ENCODE data around the gene RBMY1D. TPM values are rescaled to one million over a fixed set of nuclear protein-coding genes. Genes with fewer than 3 reads are reported as not detected.
"Not testable (repeated sequence)": the region's sequence is repeated elsewhere in the genome, so short reads cannot be mapped to it uniquely, and the experiment has no call there.

RBMY1D gene
- total RNA-seq (2014; rRNA removed; shearing (Covaris generic); ENCODE audit: low replicate concordance) = not detected in 2 replicates

GRCh38 chrY:21894426-21894825 lies at the start of gene RBMY1D:
RBMY1D (minus strand) TSS chrY:21894526; CDS start chrY:21892513, 2,013 bp downstream.
- H3K27me3 ChIP-seq (ENCODE audit: low read length); H3K9me3 ChIP-seq (ENCODE audit: low read length); H3K9me2 ChIP-seq (replicated peaks; ENCODE audit: insufficient read depth, low read length); H3K4me3 ChIP-seq (ENCODE audit: low read length); H3K9ac ChIP-seq (ENCODE audit: low read length); H3K79me2 ChIP-seq (ENCODE audit: low read length); H4K20me1 ChIP-seq (ENCODE audit: insufficient read depth, low read depth, low read length); H3K36me3 ChIP-seq (ENCODE audit: insufficient read depth, low read length); H3K4me2 ChIP-seq (ENCODE audit: low read depth, low read length, poor library complexity, severe bottlenecking); H2AFZ ChIP-seq (ENCODE audit: low read length); DNase-seq; H3K27ac ChIP-seq (ENCODE audit: low read length); H3K4me1 ChIP-seq (ENCODE audit: low read length): not testable (repeated sequence)

- H2AFZ ChIP-seq (ENCODE audit: low read length); H3K4me1 ChIP-seq (ENCODE audit: low read length); H3K27ac ChIP-seq (ENCODE audit: low read length); H3K4me2 ChIP-seq (ENCODE audit: low read depth, low read length, poor library complexity, severe bottlenecking); H3K36me3 ChIP-seq (ENCODE audit: insufficient read depth, low read length); H3K27me3 ChIP-seq (ENCODE audit: low read length); DNase-seq; H3K9ac ChIP-seq (ENCODE audit: low read length); H3K4me3 ChIP-seq (ENCODE audit: low read length); H3K9me3 ChIP-seq (ENCODE audit: low read length); H3K79me2 ChIP-seq (ENCODE audit: low read length); H3K9me2 ChIP-seq (replicated peaks; ENCODE audit: insufficient read depth, low read length); H4K20me1 ChIP-seq (ENCODE audit: insufficient read depth, low read depth, low read length): not testable (repeated sequence)
These were observed 23.6 kb upstream of the RBMY1D start, which contains the start of gene RBMY1E for GRCh38 chrY:21917932-21918331. RBMY1E (minus strand) TSS chrY:21918032; CDS start chrY:21916054, 1,978 bp downstream.

- H3K4me2 ChIP-seq (ENCODE audit: low read depth, low read length, poor library complexity, severe bottlenecking); H3K9me2 ChIP-seq (replicated peaks; ENCODE audit: insufficient read depth, low read length); H3K9me3 ChIP-seq (ENCODE audit: low read length); H3K4me1 ChIP-seq (ENCODE audit: low read length); H3K27me3 ChIP-seq (ENCODE audit: low read length); H3K27ac ChIP-seq (ENCODE audit: low read length); H3K4me3 ChIP-seq (ENCODE audit: low read length); H2AFZ ChIP-seq (ENCODE audit: low read length); H3K79me2 ChIP-seq (ENCODE audit: low read length); DNase-seq; H4K20me1 ChIP-seq (ENCODE audit: insufficient read depth, low read depth, low read length); H3K9ac ChIP-seq (ENCODE audit: low read length); H3K36me3 ChIP-seq (ENCODE audit: insufficient read depth, low read length): not testable (repeated sequence)
These were observed 24.8 kb downstream of the RBMY1D start for GRCh38 chrY:21869407-21870076.

GRCh38 chrY:21845481-21845880 lies 48.8 kb downstream of the RBMY1D start:
- H3K4me2 ChIP-seq (ENCODE audit: low read depth, low read length, poor library complexity, severe bottlenecking) = no peak overlapping the region
- H3K9me2 ChIP-seq (replicated peaks; ENCODE audit: insufficient read depth, low read length) = no peaks in the 10 kb centered on the region
- no peak overlapping the region for H2AFZ ChIP-seq (ENCODE audit: low read length)
- no peaks in the 10 kb centered on the region for H3K9me3 ChIP-seq (ENCODE audit: low read length)
- DNase-seq = no peak
- no peaks in the 10 kb centered on the region for H3K4me1 ChIP-seq (ENCODE audit: low read length)
- no peaks in the 10 kb centered on the region for H3K36me3 ChIP-seq (ENCODE audit: insufficient read depth, low read length)
- H4K20me1 ChIP-seq (ENCODE audit: insufficient read depth, low read depth, low read length) = no peaks in the 10 kb centered on the region
- H3K9ac ChIP-seq (ENCODE audit: low read length) = no peak overlapping the region
- H3K27ac ChIP-seq (ENCODE audit: low read length) = no peak overlapping the region
- no peaks in the 10 kb centered on the region for H3K27me3 ChIP-seq (ENCODE audit: low read length)
- no peaks in the 10 kb centered on the region for H3K79me2 ChIP-seq (ENCODE audit: low read length)
- H3K4me3 ChIP-seq (ENCODE audit: low read length) = no peak overlapping the region

- H3K36me3 ChIP-seq (ENCODE audit: insufficient read depth, low read length) = no peaks in the 10 kb centered on the region
- no peak for DNase-seq
- H3K27me3 ChIP-seq (ENCODE audit: low read length) = no peaks in the 10 kb centered on the region
- no peaks in the 10 kb centered on the region for H4K20me1 ChIP-seq (ENCODE audit: insufficient read depth, low read depth, low read length)
- H3K4me1 ChIP-seq (ENCODE audit: low read length) = no peaks in the 10 kb centered on the region
- no peaks in the 10 kb centered on the region for H3K79me2 ChIP-seq (ENCODE audit: low read length)
- no peaks in the 10 kb centered on the region for H3K9me2 ChIP-seq (replicated peaks; ENCODE audit: insufficient read depth, low read length)
- no peak overlapping the region for H2AFZ ChIP-seq (ENCODE audit: low read length)
- no peak overlapping the region for H3K27ac ChIP-seq (ENCODE audit: low read length)
- no peak overlapping the region for H3K4me2 ChIP-seq (ENCODE audit: low read depth, low read length, poor library complexity, severe bottlenecking)
- no peak overlapping the region for H3K9ac ChIP-seq (ENCODE audit: low read length)
- H3K9me3 ChIP-seq (ENCODE audit: low read length) = no peaks in the 10 kb centered on the region
- no peak overlapping the region for H3K4me3 ChIP-seq (ENCODE audit: low read length)
These were observed 52.2 kb downstream of the RBMY1D start for GRCh38 chrY:21842090-21842489.

GRCh38 chrY:21839489-21839888 lies 54.8 kb downstream of the RBMY1D start:
- no peak for DNase-seq

GRCh38 chrY:21836343-21836742 lies 58.0 kb downstream of the RBMY1D start:
- no peaks in the 10 kb centered on the region for H3K9me3 ChIP-seq (ENCODE audit: low read length)
- no peak for DNase-seq
- no peaks in the 10 kb centered on the region for H3K9me2 ChIP-seq (replicated peaks; ENCODE audit: insufficient read depth, low read length)
- H3K79me2 ChIP-seq (ENCODE audit: low read length) = no peaks in the 10 kb centered on the region
- no peak overlapping the region for H3K9ac ChIP-seq (ENCODE audit: low read length)
- H2AFZ ChIP-seq (ENCODE audit: low read length) = no peak overlapping the region
- H3K4me3 ChIP-seq (ENCODE audit: low read length) = no peak overlapping the region
- H4K20me1 ChIP-seq (ENCODE audit: insufficient read depth, low read depth, low read length) = no peaks in the 10 kb centered on the region
- H3K36me3 ChIP-seq (ENCODE audit: insufficient read depth, low read length) = no peaks in the 10 kb centered on the region
- H3K4me2 ChIP-seq (ENCODE audit: low read depth, low read length, poor library complexity, severe bottlenecking) = no peak overlapping the region
- no peak overlapping the region for H3K27ac ChIP-seq (ENCODE audit: low read length)
- H3K4me1 ChIP-seq (ENCODE audit: low read length) = no peaks in the 10 kb centered on the region
- H3K27me3 ChIP-seq (ENCODE audit: low read length) = no peaks in the 10 kb centered on the region

More at GRCh38 chrY:21839489-21839888, 54.8 kb downstream of the RBMY1D start:
- H3K9ac ChIP-seq (ENCODE audit: low read length) = no peak overlapping the region
- H3K4me2 ChIP-seq (ENCODE audit: low read depth, low read length, poor library complexity, severe bottlenecking) = no peak overlapping the region
- H3K9me3 ChIP-seq (ENCODE audit: low read length) = no peaks in the 10 kb centered on the region
- H3K4me1 ChIP-seq (ENCODE audit: low read length) = no peaks in the 10 kb centered on the region
- H3K27ac ChIP-seq (ENCODE audit: low read length) = no peak overlapping the region
- no peaks in the 10 kb centered on the region for H3K27me3 ChIP-seq (ENCODE audit: low read length)
- H3K79me2 ChIP-seq (ENCODE audit: low read length) = no peaks in the 10 kb centered on the region
- H2AFZ ChIP-seq (ENCODE audit: low read length) = no peak overlapping the region
- H3K4me3 ChIP-seq (ENCODE audit: low read length) = no peak overlapping the region
- no peaks in the 10 kb centered on the region for H3K36me3 ChIP-seq (ENCODE audit: insufficient read depth, low read length)
- H4K20me1 ChIP-seq (ENCODE audit: insufficient read depth, low read depth, low read length) = no peaks in the 10 kb centered on the region
- H3K9me2 ChIP-seq (replicated peaks; ENCODE audit: insufficient read depth, low read length) = no peaks in the 10 kb centered on the region

- Histone ChIP-seq H3K27me3 (ENCODE audit: low read length) (no peaks in the 10 kb centered on the region), H3K4me3 (ENCODE audit: low read length) (no peak overlapping the region), H3K79me2 (ENCODE audit: low read length) (no peaks in the 10 kb centered on the region), H3K4me1 (ENCODE audit: low read length) (no peaks in the 10 kb centered on the region), H2AFZ (ENCODE audit: low read length) (no peak overlapping the region), H3K27ac (ENCODE audit: low read length) (no peak overlapping the region), H3K9me3 (ENCODE audit: low read length) (no peaks in the 10 kb centered on the region), H3K9me2 (replicated peaks; ENCODE audit: insufficient read depth, low read length) (no peaks in the 10 kb centered on the region), H3K9ac (ENCODE audit: low read length) (no peak overlapping the region), H3K36me3 (ENCODE audit: insufficient read depth, low read length) (no peaks in the 10 kb centered on the region), H3K4me2 (ENCODE audit: low read depth, low read length, poor library complexity, severe bottlenecking) (no peak overlapping the region), H4K20me1 (ENCODE audit: insufficient read depth, low read depth, low read length) (no peaks in the 10 kb centered on the region)
- DNase-seq = no peak
These were observed 59.3 kb downstream of the RBMY1D start for GRCh38 chrY:21835052-21835451.

All from Karpas-422 (cell line).